C4-2B (cell line): ENCODE results near the gene NEU3.
"Not testable (repeated sequence)": the region's sequence is repeated elsewhere in the genome, so short reads cannot be mapped to it uniquely, and the experiment has no call there.

Experiments
- CTCF ChIP-seq: fragments of 450-650 bp; conservative IDR thresholded peaks from 2 replicates; pipeline ENCODE4 v1.5.1; 2017; ENCODE audit warnings: mild to moderate bottlenecking
- ZFX ChIP-seq: fragments of 450-650 bp; IDR thresholded peaks from 2 replicates; pipeline ENCODE4 v1.6.1; 2017

GRCh38 chr11:75020328-75020727, 31.6 kb downstream of the NEU3 start:
- not testable (repeated sequence) for TF ChIP-seq CTCF, ZFX
